T-cell (primary cell): ENCODE measurements around the gene NLGN4X. TPM values are rescaled to one million over a fixed set of nuclear protein-coding genes. Genes with fewer than 3 reads are reported as not detected.

ENCODE experiments used
- ATAC-seq, 4 experiments: fragments of 200-7000 bp in 3 of 4; fragments of 150-1000 bp in 1 of 4; cut with Tn5 transposase; replicated peaks in 1 of 4; 1 replicate in 3 of 4; 2 replicates in 1 of 4; pipeline ENCODE4 v1.10.0; 2021; ENCODE audit warnings: moderate library complexity in 3 of 4, mild to moderate bottlenecking in 2 of 4, moderate number of reproducible peaks in 1 of 4
- CTCF ChIA-PET, 2 donors: fragments of 300-600 bp; sonication (Branson Sonifier 250); formaldehyde crosslinking; loops; one replicate each; lab custom pipeline; 2022; ENCODE audit warnings: antibody characterized with exemption in 2 of 2; lab: Charles Lee
- POLR2A ChIA-PET, 2 donors: fragments of 300-600 bp; sonication (Branson Sonifier 250); formaldehyde crosslinking; loops; one replicate each; lab custom pipeline; 2022; ENCODE audit warnings: antibody characterized with exemption in 2 of 2; lab: Charles Lee
- DNase-seq, 35 experiments: peaks; one replicate each; pipeline versions ENCODE4 v3.0.0 to v3.0.0-alpha.2; 2013 to 2023
- H3K27ac ChIP-seq: one replicate; pipeline ENCODE4 v1.5.1; 2013; ENCODE audit warnings: low read length
- H3K27me3 ChIP-seq, 2 experiments: replicated peaks in 1 of 2; 1 replicate in 1 of 2; 2 replicates in 1 of 2; pipeline versions ENCODE4 v1.6.1 to v1.7.0; 2013; ENCODE audit warnings: low read length in 1 of 2, mixed read lengths in 1 of 2; ENCODE audit not compliant: control insufficient read depth in 2 of 2, insufficient read depth in 2 of 2; ENCODE audit errors: extremely low read depth in 1 of 2
- H3K36me3 ChIP-seq, 2 donors: 1 replicate in 1 of 2; 2 replicates in 1 of 2; pipeline versions ENCODE4 v1.6.1 to v1.7.0; 2013; ENCODE audit warnings: low read length in 1 of 2; ENCODE audit not compliant: control insufficient read depth in 2 of 2, insufficient read depth in 1 of 2; ENCODE audit errors: extremely low read depth in 1 of 2
- H3K4me1 ChIP-seq, 2 experiments: 1 replicate in 1 of 2; 2 replicates in 1 of 2; pipeline versions ENCODE4 v1.6.1 to v1.7.0; 2013; ENCODE audit warnings: low read length in 2 of 2, mixed read lengths in 1 of 2; ENCODE audit not compliant: insufficient read depth in 2 of 2, control insufficient read depth in 1 of 2; ENCODE audit errors: extremely low read depth in 1 of 2
- H3K4me3 ChIP-seq, 2 donors: 1 replicate in 1 of 2; 2 replicates in 1 of 2; pipeline versions ENCODE4 v1.5.1 to v1.7.0; 2013; ENCODE audit warnings: mild to moderate bottlenecking in 2 of 2, low read length in 1 of 2, moderate library complexity in 1 of 2; ENCODE audit not compliant: control insufficient read depth in 1 of 2; ENCODE audit errors: extremely low read depth in 1 of 2
- H3K9me3 ChIP-seq: 2 replicates; pipeline ENCODE4 v1.7.0; 2013
- H3K27ac Mint-ChIP-seq, 2 donors: one replicate each; pipeline ENCODE4 v1.8.0; 2020 to 2021; ENCODE audit warnings: mild to moderate bottlenecking in 2 of 2, mixed read lengths in 2 of 2
- H3K27me3 Mint-ChIP-seq, 2 donors: one replicate each; pipeline ENCODE4 v1.8.0; 2021 to 2022; ENCODE audit warnings: mixed read lengths in 2 of 2
- H3K36me3 Mint-ChIP-seq: one replicate; pipeline ENCODE4 v1.8.0; 2021; ENCODE audit warnings: mixed read lengths
- H3K4me1 Mint-ChIP-seq, 3 donors: one replicate each; pipeline ENCODE4 v1.8.0; 2020 to 2022; ENCODE audit warnings: mixed read lengths in 3 of 3, mild to moderate bottlenecking in 1 of 3
- H3K4me3 Mint-ChIP-seq, 3 donors: one replicate each; pipeline ENCODE4 v1.8.0; 2020 to 2022; ENCODE audit warnings: mild to moderate bottlenecking in 3 of 3, mixed read lengths in 3 of 3, moderate library complexity in 3 of 3
- H3K9me3 Mint-ChIP-seq, 3 donors: one replicate each; pipeline ENCODE4 v1.8.0; 2020 to 2022; ENCODE audit warnings: mixed read lengths in 3 of 3
- WGBS: methylation state at CpG from one replicate; pipeline ENCODE4 v1.1.5; 2013; ENCODE audit warnings: missing lambda C conversion rate; ENCODE audit not compliant: insufficient coverage; 5-methylcytosine and 5-hydroxymethylcytosine counted together
- total RNA-seq, 35 experiments: library from RNA in 6 of 35; stranded (reverse) in 6 of 35; fragments of 120-200 nt in 1 of 35; gene quantifications; one replicate each; pipeline versions ENCODE4 v1.2.1 to v1.2.4 and lab custom pipeline; 2013 to 2026

The NLGN4X gene
- total RNA-seq, 5 donors from 2014 or later (not counting 1 experiment from before 2014, with no cell fraction given): 0.12 to 0.25 (median 0.13) TPM; not detected in 2

DNA sequence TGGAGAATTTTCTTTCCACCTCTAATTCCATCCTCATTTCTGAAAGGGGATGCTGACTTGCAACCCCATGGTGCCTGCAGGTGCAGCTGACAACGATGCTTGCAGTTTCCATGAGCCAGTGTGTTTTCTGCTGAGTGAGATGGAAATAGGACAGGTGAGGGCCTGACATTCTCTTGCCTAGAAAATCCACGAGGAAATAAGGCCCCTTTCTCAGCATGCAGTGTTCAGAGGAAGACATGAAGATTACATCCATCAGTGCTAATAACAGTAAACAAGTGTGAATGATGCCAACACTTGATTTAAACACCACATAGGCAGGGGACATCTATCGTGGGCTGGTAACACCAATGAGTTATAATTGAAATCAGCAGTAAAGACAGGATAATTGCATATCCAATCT, 237.3 kb downstream of the NLGN4X start:
- Mint-ChIP-seq H3K27me3 (no peaks in the 10 kb centered on the region), H3K4me1 (no peaks in the 10 kb centered on the region), H3K4me3 (no peak overlapping the region), H3K9me3 (no peaks in the 10 kb centered on the region), H3K36me3 (no peaks in the 10 kb centered on the region), H3K27ac (no peak overlapping the region)
- ChIA-PET CTCF (no interaction called here), POLR2A (no interaction called here)
- no peaks in the 10 kb centered on the region for H3K9me3 ChIP-seq
- H3K4me1 ChIP-seq: no peaks in the 10 kb centered on the region
- no peaks in the 10 kb centered on the region for H3K36me3 ChIP-seq
- DNase-seq (no peak), ATAC-seq (no peak)
- no peaks in the 10 kb centered on the region for H3K27me3 ChIP-seq
- no peak overlapping the region for H3K4me3 ChIP-seq
- WGBS: no CpG with 5 or more reads among the region's 3 CpGs
- H3K27ac ChIP-seq: no peak overlapping the region

DNA sequence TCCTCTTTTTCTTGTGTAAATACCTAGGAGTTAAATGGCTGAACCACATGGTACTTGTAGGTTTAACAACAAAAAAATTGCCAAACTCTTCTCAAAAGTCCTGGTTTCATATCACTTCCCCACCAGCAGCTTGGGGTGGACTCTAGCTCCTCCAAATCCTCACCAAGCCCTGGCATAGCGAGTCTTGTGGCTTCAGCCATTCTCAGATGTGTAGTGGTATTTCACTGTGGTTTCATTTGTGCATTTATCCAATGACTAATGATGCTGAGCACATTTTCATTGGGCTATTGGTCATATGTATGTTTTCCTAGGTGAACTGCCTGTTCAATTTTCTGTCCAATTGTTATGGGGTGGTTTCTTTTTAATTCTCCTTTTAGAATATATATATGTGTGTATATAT, 249.3 kb downstream of the NLGN4X start:
- no peaks in the 10 kb centered on the region for H3K4me1 ChIP-seq
- no peaks in the 10 kb centered on the region for H3K36me3 ChIP-seq
- DNase-seq: no peak
- ChIA-PET CTCF (no interaction called here), POLR2A (no interaction called here)
- no peaks in the 10 kb centered on the region for H3K27me3 Mint-ChIP-seq
- H3K4me3 Mint-ChIP-seq: no peak overlapping the region
- no peaks in the 10 kb centered on the region for H3K36me3 Mint-ChIP-seq
- no peak overlapping the region for H3K27ac ChIP-seq
- no peak overlapping the region for H3K27ac Mint-ChIP-seq
- H3K9me3 Mint-ChIP-seq: peaks cover 0 to 4% (median 2%) of the 10 kb centered on the region in 3 donors
- no peaks in the 10 kb centered on the region for H3K9me3 ChIP-seq
- H3K27me3 ChIP-seq: no peaks in the 10 kb centered on the region
- ATAC-seq: no peak
- WGBS: no CpG with 5 or more reads among the region's 1 CpG
- H3K4me1 Mint-ChIP-seq: no peaks in the 10 kb centered on the region
- no peak overlapping the region for H3K4me3 ChIP-seq

DNA sequence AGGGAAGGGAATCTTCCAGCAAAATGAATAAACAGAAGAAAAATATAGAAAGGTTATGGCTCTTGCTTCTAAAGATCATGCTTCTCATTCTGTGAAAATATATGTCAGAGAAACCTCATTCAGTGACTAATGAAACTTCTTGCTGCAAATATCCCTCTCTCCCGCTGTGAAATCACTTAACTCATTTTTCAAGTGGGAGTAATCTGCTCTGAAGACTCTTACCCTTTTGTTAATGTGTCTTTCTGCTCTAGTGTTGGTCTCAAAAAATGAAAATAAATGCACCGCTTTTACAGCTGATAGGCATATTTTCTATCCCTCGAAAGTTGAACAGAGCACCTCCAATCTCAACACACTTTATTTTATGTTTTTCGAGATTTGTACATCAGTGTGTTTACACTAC, 252.3 kb downstream of the NLGN4X start:
- no peaks in the 10 kb centered on the region for H3K27me3 ChIP-seq
- H3K4me3 Mint-ChIP-seq: no peak overlapping the region
- ATAC-seq (no peak), DNase-seq (no peak)
- H3K27ac Mint-ChIP-seq: no peak overlapping the region
- H3K27me3 Mint-ChIP-seq: no peaks in the 10 kb centered on the region
- H3K4me1 Mint-ChIP-seq: no peaks in the 10 kb centered on the region
- no peaks in the 10 kb centered on the region for H3K9me3 ChIP-seq
- peaks cover 0 to 3% (median 0%) of the 10 kb centered on the region in 3 donors for H3K9me3 Mint-ChIP-seq
- no peak overlapping the region for H3K27ac ChIP-seq
- no peaks in the 10 kb centered on the region for H3K36me3 Mint-ChIP-seq
- H3K4me1 ChIP-seq: no peaks in the 10 kb centered on the region
- no peaks in the 10 kb centered on the region for H3K36me3 ChIP-seq
- ChIA-PET CTCF (no interaction called here), POLR2A (no interaction called here)
- H3K4me3 ChIP-seq: no peak overlapping the region
- no CpG with 5 or more reads among the region's 4 CpGs for WGBS

DNA sequence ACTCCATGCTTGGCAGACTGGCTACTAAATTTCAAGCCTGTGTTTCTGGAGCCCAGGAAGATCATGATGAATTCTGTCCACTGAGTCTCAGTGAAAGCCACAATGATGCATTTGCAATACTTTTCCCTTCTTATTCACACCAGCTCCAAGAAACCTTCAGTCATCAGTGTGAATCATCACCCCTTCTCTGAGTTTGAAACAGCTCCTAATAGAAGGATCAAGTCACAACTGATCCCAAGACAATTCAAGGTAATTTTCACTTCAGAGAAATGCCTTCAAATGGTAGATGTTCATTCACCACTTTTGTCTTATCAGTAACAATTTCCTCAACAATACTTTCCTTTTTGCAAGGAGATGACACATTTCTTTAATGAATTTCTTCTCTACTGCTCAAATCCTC, 257.4 kb downstream of the NLGN4X start:
- no peaks in the 10 kb centered on the region for H3K4me1 ChIP-seq
- DNase-seq (no peak), ATAC-seq (no peak)
- ChIA-PET POLR2A (no interaction called here), CTCF (no interaction called here)
- Mint-ChIP-seq H3K9me3 (peaks cover 0 to 6% (median 0%) of the 10 kb centered on the region in 3 donors), H3K27ac (no peak overlapping the region), H3K36me3 (no peaks in the 10 kb centered on the region), H3K4me3 (no peak overlapping the region), H3K4me1 (no peaks in the 10 kb centered on the region), H3K27me3 (no peaks in the 10 kb centered on the region)
- H3K27me3 ChIP-seq: no peaks in the 10 kb centered on the region
- H3K4me3 ChIP-seq: no peak overlapping the region
- no peaks in the 10 kb centered on the region for H3K36me3 ChIP-seq
- no peaks in the 10 kb centered on the region for H3K9me3 ChIP-seq
- no peak overlapping the region for H3K27ac ChIP-seq

GRCh38 chrX:5965406-5965805, 263.3 kb downstream of the NLGN4X start:
- DNase-seq (no peak), ATAC-seq (no peak)
- H3K9me3 ChIP-seq: no peaks in the 10 kb centered on the region
- no peaks in the 10 kb centered on the region for H3K4me1 Mint-ChIP-seq
- WGBS: 94% methylated on average over 2 of the region's 3 CpGs
- CTCF ChIA-PET: no interaction called here
- no peak overlapping the region for H3K4me3 ChIP-seq
- no peaks in the 10 kb centered on the region for H3K4me1 ChIP-seq
- H3K27ac Mint-ChIP-seq: no peak overlapping the region
- H3K27me3 ChIP-seq: no peaks in the 10 kb centered on the region
- H3K9me3 Mint-ChIP-seq: peaks cover 0 to 4% (median under 1%) of the 10 kb centered on the region in 3 donors
- no peak overlapping the region for H3K4me3 Mint-ChIP-seq
- no peak overlapping the region for H3K27ac ChIP-seq
- POLR2A ChIA-PET: no interaction called here
- no peaks in the 10 kb centered on the region for H3K27me3 Mint-ChIP-seq
- no peaks in the 10 kb centered on the region for H3K36me3 Mint-ChIP-seq
- no peaks in the 10 kb centered on the region for H3K36me3 ChIP-seq

GRCh38 chrX:5959286-5959685, 269.4 kb downstream of the NLGN4X start:
- CTCF ChIA-PET: no interaction called here
- no peaks in the 10 kb centered on the region for H3K36me3 ChIP-seq
- no CpG with 5 or more reads among the region's 2 CpGs for WGBS
- H3K27me3 ChIP-seq: no peaks in the 10 kb centered on the region
- no peak overlapping the region for H3K27ac ChIP-seq
- no peak overlapping the region for H3K4me3 ChIP-seq
- H3K4me1 Mint-ChIP-seq: no peaks in the 10 kb centered on the region
- H3K4me3 Mint-ChIP-seq: no peak overlapping the region
- ATAC-seq (no peak), DNase-seq (no peak)
- POLR2A ChIA-PET: no interaction called here
- H3K36me3 Mint-ChIP-seq: no peaks in the 10 kb centered on the region
- H3K4me1 ChIP-seq: no peaks in the 10 kb centered on the region
- no peaks in the 10 kb centered on the region for H3K9me3 ChIP-seq
- H3K27me3 Mint-ChIP-seq: no peaks in the 10 kb centered on the region
- H3K27ac Mint-ChIP-seq: no peak overlapping the region
- H3K9me3 Mint-ChIP-seq: peaks cover 0 to 3% (median 0%) of the 10 kb centered on the region in 3 donors

- Mint-ChIP-seq H3K9me3 (peaks cover 0 to 3% (median 0%) of the 10 kb centered on the region in 3 donors), H3K4me3 (no peak overlapping the region), H3K4me1 (no peaks in the 10 kb centered on the region), H3K36me3 (no peaks in the 10 kb centered on the region), H3K27ac (no peak overlapping the region), H3K27me3 (no peaks in the 10 kb centered on the region)
- Histone ChIP-seq H3K4me1 (no peaks in the 10 kb centered on the region), H3K9me3 (no peaks in the 10 kb centered on the region), H3K4me3 (no peak overlapping the region), H3K36me3 (no peaks in the 10 kb centered on the region), H3K27ac (no peak overlapping the region), H3K27me3 (no peaks in the 10 kb centered on the region)
- ChIA-PET POLR2A (no interaction called here), CTCF (no interaction called here)
- WGBS: no CpG with 5 or more reads among the region's 2 CpGs
- no peak for DNase-seq
- ATAC-seq: no peak
These were observed 270.1 kb downstream of the NLGN4X start for GRCh38 chrX:5958523-5958922.
